Caco-2 (cell line): Measurements from ENCODE around the gene PGLYRP1. TPM values are rescaled to one million over a fixed set of nuclear protein-coding genes. Genes with fewer than 3 reads are reported as not detected.

Experiments used
- BruUV-seq: library from RNA; stranded (reverse); fragments of 400-500 nt; replicated peaks from 2 replicates; lab custom pipeline; 2021; lab: Mats Ljungman, UMichigan
- CTCF ChIA-PET: fragments of 300-600 bp; sonication (Branson Sonifier 250); formaldehyde crosslinking; loops from one replicate; lab custom pipeline; 2022; ENCODE audit warnings: antibody characterized with exemption; lab: Charles Lee
- POLR2A ChIA-PET: fragments of 300-600 bp; sonication (Branson Sonifier 250); formaldehyde crosslinking; loops from one replicate; lab custom pipeline; 2022; ENCODE audit warnings: antibody characterized with exemption; lab: Charles Lee
- DNase-seq, 2 experiments: peaks; one replicate each; pipeline versions ENCODE4 v3.0.0 to v3.0.0-alpha.2; 2020 to 2022
- H3K27me3 ChIP-seq: replicated peaks from 2 replicates; pipeline ENCODE4 v1.6.0; 2011; ENCODE audit warnings: low read length; ENCODE audit not compliant: control insufficient read depth, insufficient read depth
- H3K36me3 ChIP-seq: 2 replicates; pipeline ENCODE4 v1.5.1; 2011; ENCODE audit warnings: low read length; ENCODE audit not compliant: control insufficient read depth, insufficient read depth
- H3K4me1 ChIP-seq: fragments of 250-450 bp; sonication (Bioruptor Pico); 2 replicates; pipeline ENCODE4 v1.5.1; 2020; ENCODE audit warnings: mild to moderate bottlenecking
- H3K4me3 ChIP-seq: 2 replicates; pipeline ENCODE4 v1.5.1; 2011; ENCODE audit warnings: low read depth, mild to moderate bottlenecking, control low read depth, low read length
- H3K9me3 ChIP-seq: fragments of 250-450 bp; sonication (Bioruptor Pico); 2 replicates; pipeline ENCODE4 v1.5.1; 2020; ENCODE audit warnings: mild to moderate bottlenecking, moderate library complexity
- H3K27ac Mint-ChIP-seq: one replicate; pipeline ENCODE4 v1.8.0; 2022; ENCODE audit warnings: mixed read lengths; ENCODE audit not compliant: unreplicated experiment
- H3K27me3 Mint-ChIP-seq: one replicate; pipeline ENCODE4 v1.8.0; 2022; ENCODE audit warnings: mixed read lengths; ENCODE audit not compliant: insufficient read depth, unreplicated experiment
- H3K36me3 Mint-ChIP-seq: one replicate; pipeline ENCODE4 v1.8.0; 2022; ENCODE audit warnings: mild to moderate bottlenecking, mixed read lengths; ENCODE audit not compliant: insufficient read depth, unreplicated experiment
- H3K4me1 Mint-ChIP-seq: one replicate; pipeline ENCODE4 v1.8.0; 2022; ENCODE audit warnings: low read depth, mixed read lengths; ENCODE audit not compliant: unreplicated experiment
- H3K4me3 Mint-ChIP-seq: one replicate; pipeline ENCODE4 v1.8.0; 2022; ENCODE audit warnings: mild to moderate bottlenecking, moderate library complexity, mixed read lengths; ENCODE audit not compliant: unreplicated experiment
- H3K9me3 Mint-ChIP-seq: one replicate; pipeline ENCODE4 v1.8.0; 2022; ENCODE audit warnings: mixed read lengths; ENCODE audit not compliant: unreplicated experiment
- CTCF ChIP-seq, 2 experiments: fragments of 200-600 bp in 1 of 2; IDR thresholded peaks; 1 replicate in 1 of 2; 2 replicates in 1 of 2; pipeline versions ENCODE4 v1.5.1 to v1.8.0; 2011 to 2022; ENCODE audit warnings: antibody characterized with exemption in 1 of 2, control low read depth in 1 of 2, inconsistent platforms in 1 of 2, low read depth in 1 of 2, low read length in 1 of 2, mild to moderate bottlenecking in 1 of 2, moderate library complexity in 1 of 2; ENCODE audit not compliant: insufficient read depth in 1 of 2, severe bottlenecking in 1 of 2, unreplicated experiment in 1 of 2
- intact Hi-C: fragments of 100-400 bp; cut with micrococcal nuclease; formaldehyde crosslinking; loops from one replicate; pipeline ENCODE4 v1.10.0; 2022; ENCODE audit not compliant: unreplicated experiment
- total RNA-seq: library from RNA; stranded (reverse); gene quantifications from 2 replicates; pipeline ENCODE4 v1.2.3, GENCODE V29; 2022

The PGLYRP1 gene
- total RNA-seq, 1 experiment from 2014 or later, result not detected

DNA sequence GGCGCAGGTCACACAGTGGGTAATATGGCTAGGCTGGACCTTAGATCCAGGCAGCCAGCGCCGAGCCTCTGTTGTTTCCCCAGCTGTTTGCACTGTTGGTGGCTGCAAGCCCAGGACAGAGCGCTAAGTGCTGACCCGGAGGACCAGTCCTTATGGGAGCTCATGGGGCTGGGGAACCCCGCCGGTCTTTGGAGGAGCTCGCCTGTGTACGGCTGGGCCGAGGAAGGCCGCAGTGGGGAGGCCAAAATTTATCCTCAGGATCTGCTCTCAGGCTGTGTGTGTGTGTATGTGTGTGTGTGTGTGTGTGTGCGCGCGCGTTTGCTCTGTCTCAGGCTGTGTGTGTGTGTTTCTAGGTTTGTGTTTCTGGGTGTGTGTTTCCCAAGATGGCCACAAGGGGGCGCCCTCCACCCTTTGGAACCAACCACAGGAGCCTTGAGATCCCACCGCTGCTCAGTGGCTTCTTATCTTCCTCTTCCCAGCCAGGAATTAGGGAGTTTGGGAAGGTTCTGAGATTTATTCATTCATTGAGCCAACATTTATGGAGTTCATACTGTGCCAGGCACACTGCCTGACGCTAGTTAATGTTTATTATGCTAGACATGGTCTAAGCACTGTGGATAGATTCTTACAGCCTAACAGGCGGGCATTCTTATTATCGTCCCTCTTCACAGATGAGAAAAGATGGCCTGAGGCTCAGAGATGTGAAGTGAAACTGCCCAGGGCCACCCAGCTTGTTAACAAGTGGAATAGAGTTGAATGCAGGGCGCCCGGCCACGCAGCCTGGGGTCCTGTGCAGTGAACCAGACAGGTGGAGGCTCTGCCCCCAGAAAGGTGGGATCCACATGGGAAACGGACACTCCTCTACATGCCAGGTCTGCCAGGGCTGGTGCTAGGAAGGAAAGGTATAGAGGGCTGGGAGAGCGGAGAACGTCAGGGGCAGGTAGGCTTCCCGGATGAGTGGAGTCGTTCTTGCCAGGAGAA lies 13.0 kb downstream of the PGLYRP1 start:
- H3K9me3 Mint-ChIP-seq, result no peaks in the 10 kb centered on the region
- no peak overlapping the region for H3K27ac Mint-ChIP-seq
- Histone ChIP-seq H3K4me1 (peaks cover 6% of the 10 kb centered on the region), H3K9me3 (no peaks in the 10 kb centered on the region), H3K36me3 (peaks cover 2% of the 10 kb centered on the region), H3K27me3 (no peaks in the 10 kb centered on the region), H3K4me3 (no peak overlapping the region)
- no TSS peak for BruUV-seq
- H3K36me3 Mint-ChIP-seq, result no peaks in the 10 kb centered on the region
- POLR2A ChIA-PET, result no interaction called here
- H3K4me1 Mint-ChIP-seq, result peaks cover 6% of the 10 kb centered on the region
- no peaks in the 10 kb centered on the region for H3K27me3 Mint-ChIP-seq
- no peak overlapping the region for H3K4me3 Mint-ChIP-seq
- peak; percentile 74 to 81 for DNase-seq
- peak; percentile 88 to 94 for TF ChIP-seq CTCF (IDR thresholded peaks at IDR 0.05; ENCODE audit: insufficient read depth in 1 of 2, low read depth in 1 of 2, low read length in 1 of 2, severe bottlenecking in 1 of 2, unreplicated experiment in 1 of 2)
- CTCF ChIA-PET, result interaction anchor here (0.6 to 1.0 kb wide), 5 partner anchors 14 to 145 kb away, joined by 3 to 7 read pairs (median 5); partner anchors contain the start of genes CCDC61 and FOXA3
- intact Hi-C loops, result loop anchor here (10.0 kb wide), 1 partner anchor 195 kb away; the partner anchor contains the start of gene RSPH6A

- Histone ChIP-seq H3K36me3 (peaks cover 2% of the 10 kb centered on the region), H3K4me1 (no peaks in the 10 kb centered on the region), H3K4me3 (no peak overlapping the region), H3K27me3 (no peaks in the 10 kb centered on the region), H3K9me3 (no peaks in the 10 kb centered on the region)
- H3K4me3 Mint-ChIP-seq, result no peak overlapping the region
- no peak overlapping the region for H3K27ac Mint-ChIP-seq
- no peaks in the 10 kb centered on the region for H3K4me1 Mint-ChIP-seq
- POLR2A ChIA-PET, result no interaction called here
- BruUV-seq, result no TSS peak
- intact Hi-C loops, result no loop called here
- CTCF ChIA-PET, result no interaction called here
- no peaks in the 10 kb centered on the region for H3K27me3 Mint-ChIP-seq
- H3K9me3 Mint-ChIP-seq, result no peaks in the 10 kb centered on the region
- no peak for TF ChIP-seq CTCF (IDR thresholded peaks at IDR 0.05; ENCODE audit: insufficient read depth in 1 of 2, low read depth in 1 of 2, low read length in 1 of 2, severe bottlenecking in 1 of 2, unreplicated experiment in 1 of 2)
- DNase-seq, result no peak
- no peaks in the 10 kb centered on the region for H3K36me3 Mint-ChIP-seq
Observed at GRCh38 chr19:46006411-46006810, 16.4 kb downstream of the PGLYRP1 start.

GRCh38 chr19:46002678-46003275 lies 20.1 kb downstream of the PGLYRP1 start:
- intact Hi-C loops, result no loop called here
- no TSS peak for BruUV-seq
- H3K27ac Mint-ChIP-seq, result no peak overlapping the region
- H3K4me3 Mint-ChIP-seq, result no peak overlapping the region
- Histone ChIP-seq H3K4me3 (no peak overlapping the region), H3K4me1 (no peaks in the 10 kb centered on the region), H3K27me3 (no peaks in the 10 kb centered on the region), H3K36me3 (peaks cover 2% of the 10 kb centered on the region), H3K9me3 (no peaks in the 10 kb centered on the region)
- H3K4me1 Mint-ChIP-seq, result no peaks in the 10 kb centered on the region
- no peaks in the 10 kb centered on the region for H3K27me3 Mint-ChIP-seq
- H3K36me3 Mint-ChIP-seq, result no peaks in the 10 kb centered on the region
- ChIA-PET POLR2A (no interaction called here), CTCF (no interaction called here)
- no peak for DNase-seq
- no peaks in the 10 kb centered on the region for H3K9me3 Mint-ChIP-seq
- no peak for TF ChIP-seq CTCF (IDR thresholded peaks at IDR 0.05; ENCODE audit: insufficient read depth in 1 of 2, low read depth in 1 of 2, low read length in 1 of 2, severe bottlenecking in 1 of 2, unreplicated experiment in 1 of 2)
